LHCN-M2 (cell line): Measurements from ENCODE around the gene NABP2. TPM values are rescaled to one million over a fixed set of nuclear protein-coding genes. Genes with fewer than 3 reads are reported as not detected.
"Not testable (repeated sequence)": the region's sequence is repeated elsewhere in the genome, so short reads cannot be mapped to it uniquely, and the experiment has no call there.

Experiments
- DNase-seq: peaks from one replicate; pipeline ENCODE4 v3.0.0-alpha.2; 2012; ENCODE audit warnings: low read depth
- total RNA-seq: library from RNA; depleted of rRNA; stranded (reverse); fragments of >200 nt; gene quantifications from 2 replicates; pipeline ENCODE4 v1.2.3, GENCODE V29; 2014; rRNA removed

Gene NABP2
- total RNA-seq, 1 experiment from 2014 or later, result 57.1 TPM

- DNase-seq, result not testable (repeated sequence)
Measured at GRCh38 chr12:56272468-56272867, 48.3 kb downstream of the NABP2 start.

GRCh38 chr12:56274299-56274698 is 50.2 kb downstream of the NABP2 start:
- DNase-seq, result no peak

GRCh38 chr12:56278905-56279304 is 54.8 kb downstream of the NABP2 start:
- DNase-seq, result no peak

Other genes with a start within 250 kb of the NABP2 start
- 16.1 and 21.8 TPM in 2 replicates for gene SUOX, start 227.1 kb upstream of the NABP2 start, total RNA-seq
- gene IKZF4, start 203.3 kb upstream of the NABP2 start, total RNA-seq, result 2.2 and 3.4 TPM in 2 replicates
- 414 and 1,103 TPM in 2 replicates for gene RPS26, start 182.4 kb upstream of the NABP2 start, total RNA-seq
- gene ERBB3, start 144.2 kb upstream of the NABP2 start, total RNA-seq, result 1.7 TPM in 1 of 2 replicates, not detected in the other
- gene PA2G4, start 119.8 kb upstream of the NABP2 start, total RNA-seq, result 247 and 307 TPM in 2 replicates
- gene RPL41, start 107.7 kb upstream of the NABP2 start, total RNA-seq, result 1,853 and 1,922 TPM in 2 replicates
- gene ZC3H10, start 106.1 kb upstream of the NABP2 start, total RNA-seq, result 3.6 and 3.8 TPM in 2 replicates
- gene ESYT1, start 96.1 kb upstream of the NABP2 start, total RNA-seq, result 169 and 173 TPM in 2 replicates
- gene MYL6B, start 71.8 kb upstream of the NABP2 start, total RNA-seq, result 130 and 136 TPM in 2 replicates
- gene MYL6, start 66.0 kb upstream of the NABP2 start, total RNA-seq, result 1,787 and 1,859 TPM in 2 replicates
- gene SMARCC2, start 34.9 kb upstream of the NABP2 start, total RNA-seq, result 41.6 and 60.4 TPM in 2 replicates
- gene RNF41, start 2.4 kb upstream of the NABP2 start, total RNA-seq, result 50.3 and 52.8 TPM in 2 replicates
- gene SLC39A5, start 5.7 kb downstream of the NABP2 start, total RNA-seq, result not detected in 2 replicates
- 32.6 and 36.9 TPM in 2 replicates for gene ANKRD52, start 34.0 kb downstream of the NABP2 start, total RNA-seq
- gene COQ10A, start 42.6 kb downstream of the NABP2 start, total RNA-seq, result 16.5 and 20.8 TPM in 2 replicates
- 156 and 159 TPM in 2 replicates for gene CS, start 76.0 kb downstream of the NABP2 start, total RNA-seq
- 96.3 and 118 TPM in 2 replicates for gene CNPY2, start 91.6 kb downstream of the NABP2 start, total RNA-seq
- gene PAN2, start 109.7 kb downstream of the NABP2 start, total RNA-seq, result 17.3 and 29.0 TPM in 2 replicates
- gene IL23A, start 114.5 kb downstream of the NABP2 start, total RNA-seq, result 0.29 TPM in 1 of 2 replicates, not detected in the other
- 111 and 187 TPM in 2 replicates for gene STAT2, start 135.8 kb downstream of the NABP2 start, total RNA-seq
- not detected in 2 replicates for gene APOF, start 138.5 kb downstream of the NABP2 start, total RNA-seq
- 25.3 and 25.9 TPM in 2 replicates for gene TIMELESS, start 225.1 kb downstream of the NABP2 start, total RNA-seq
- gene MIP, start 230.3 kb downstream of the NABP2 start, total RNA-seq, result not detected in 2 replicates
- 2.1 and 2.6 TPM in 2 replicates for gene SPRYD4, start 244.2 kb downstream of the NABP2 start, total RNA-seq